Ishikawa (cell line): Measurements from ENCODE around the gene KIZ.

Experiments
- CEBPB ChIP-seq: IDR thresholded peaks from 2 replicates; pipeline ENCODE4 v1.6.1; 2012
- CREB1 ChIP-seq: IDR thresholded peaks from 2 replicates; pipeline ENCODE4 v1.6.1; 2012; ENCODE audit warnings: low read depth
- EGR1 ChIP-seq: IDR thresholded peaks from 2 replicates; pipeline ENCODE4 v1.6.1; 2012
- EP300 ChIP-seq: IDR thresholded peaks from 2 replicates; pipeline ENCODE4 v1.6.1; 2012; ENCODE audit warnings: borderline replicate concordance
- FOXM1 ChIP-seq: IDR thresholded peaks from 2 replicates; pipeline ENCODE4 v1.6.1; 2012; ENCODE audit warnings: low read depth, borderline replicate concordance
- NFIC ChIP-seq: IDR thresholded peaks from 2 replicates; pipeline ENCODE4 v1.6.1; 2012
- RAD21 ChIP-seq: IDR thresholded peaks from 2 replicates; pipeline ENCODE4 v1.6.1; 2012; ENCODE audit warnings: low read depth
- TAF1 ChIP-seq: IDR thresholded peaks from 2 replicates; pipeline ENCODE4 v1.6.1; 2012; ENCODE audit warnings: low read depth, mild to moderate bottlenecking
- TCF12 ChIP-seq: IDR thresholded peaks from 2 replicates; pipeline ENCODE4 v1.6.1; 2012; ENCODE audit warnings: low read depth
- TEAD4 ChIP-seq: IDR thresholded peaks from 2 replicates; pipeline ENCODE4 v1.6.1; 2012
- USF1 ChIP-seq: IDR thresholded peaks from 2 replicates; pipeline ENCODE4 v1.6.1; 2012
- YY1 ChIP-seq: IDR thresholded peaks from 2 replicates; pipeline ENCODE4 v1.6.1; 2012; ENCODE audit warnings: low read depth
- ZBTB7A ChIP-seq: IDR thresholded peaks from 2 replicates; pipeline ENCODE4 v1.6.1; 2012; ENCODE audit warnings: low read depth
- TF ChIP-seq, protein P1 (sequence below): IDR thresholded peaks from 2 replicates; pipeline ENCODE4 v1.6.1; 2012; ENCODE audit warnings: low read depth, mild to moderate bottlenecking
- TF ChIP-seq, protein P2 (sequence below): IDR thresholded peaks from 2 replicates; pipeline ENCODE4 v1.6.1; 2012

The KIZ gene

DNA sequence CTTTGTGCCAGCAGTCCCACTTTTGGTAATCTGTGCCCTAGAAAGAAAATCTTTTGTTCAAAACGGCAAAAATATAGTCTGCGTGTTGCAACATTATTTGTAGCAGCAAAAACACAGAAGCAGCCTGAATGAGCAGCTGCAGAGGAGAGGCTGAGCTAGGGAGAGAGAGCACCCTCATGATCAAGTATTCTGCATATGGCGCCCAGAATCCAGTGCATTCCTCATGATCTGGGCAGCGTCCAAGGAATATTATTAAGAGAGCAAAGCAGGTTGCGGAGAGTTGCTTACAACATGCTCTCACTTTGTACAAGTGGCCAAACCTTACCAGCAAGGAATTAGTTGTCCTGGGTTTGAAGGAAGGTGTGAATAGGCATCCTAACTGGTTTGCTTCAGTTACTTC, 25.9 kb downstream of the KIZ start:
- TF ChIP-seq TCF12, result no peak

GRCh38 chr20:21154692-21155091, 28.8 kb downstream of the KIZ start:
- TF ChIP-seq, protein P1, sequence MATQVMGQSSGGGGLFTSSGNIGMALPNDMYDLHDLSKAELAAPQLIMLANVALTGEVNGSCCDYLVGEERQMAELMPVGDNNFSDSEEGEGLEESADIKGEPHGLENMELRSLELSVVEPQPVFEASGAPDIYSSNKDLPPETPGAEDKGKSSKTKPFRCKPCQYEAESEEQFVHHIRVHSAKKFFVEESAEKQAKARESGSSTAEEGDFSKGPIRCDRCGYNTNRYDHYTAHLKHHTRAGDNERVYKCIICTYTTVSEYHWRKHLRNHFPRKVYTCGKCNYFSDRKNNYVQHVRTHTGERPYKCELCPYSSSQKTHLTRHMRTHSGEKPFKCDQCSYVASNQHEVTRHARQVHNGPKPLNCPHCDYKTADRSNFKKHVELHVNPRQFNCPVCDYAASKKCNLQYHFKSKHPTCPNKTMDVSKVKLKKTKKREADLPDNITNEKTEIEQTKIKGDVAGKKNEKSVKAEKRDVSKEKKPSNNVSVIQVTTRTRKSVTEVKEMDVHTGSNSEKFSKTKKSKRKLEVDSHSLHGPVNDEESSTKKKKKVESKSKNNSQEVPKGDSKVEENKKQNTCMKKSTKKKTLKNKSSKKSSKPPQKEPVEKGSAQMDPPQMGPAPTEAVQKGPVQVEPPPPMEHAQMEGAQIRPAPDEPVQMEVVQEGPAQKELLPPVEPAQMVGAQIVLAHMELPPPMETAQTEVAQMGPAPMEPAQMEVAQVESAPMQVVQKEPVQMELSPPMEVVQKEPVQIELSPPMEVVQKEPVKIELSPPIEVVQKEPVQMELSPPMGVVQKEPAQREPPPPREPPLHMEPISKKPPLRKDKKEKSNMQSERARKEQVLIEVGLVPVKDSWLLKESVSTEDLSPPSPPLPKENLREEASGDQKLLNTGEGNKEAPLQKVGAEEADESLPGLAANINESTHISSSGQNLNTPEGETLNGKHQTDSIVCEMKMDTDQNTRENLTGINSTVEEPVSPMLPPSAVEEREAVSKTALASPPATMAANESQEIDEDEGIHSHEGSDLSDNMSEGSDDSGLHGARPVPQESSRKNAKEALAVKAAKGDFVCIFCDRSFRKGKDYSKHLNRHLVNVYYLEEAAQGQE, result no peak

GRCh38 chr20:21155268-21155667, 29.4 kb downstream of the KIZ start:
- TF ChIP-seq NFIC, result no peak
- no peak for TF ChIP-seq TAF1
- TF ChIP-seq EP300, result no peak
- no peak for TF ChIP-seq TCF12
- TF ChIP-seq CEBPB, result no peak
- no peak for TF ChIP-seq EGR1
- TF ChIP-seq, protein P1, result no peak
- TF ChIP-seq TEAD4, result no peak
- TF ChIP-seq USF1, result no peak
- no peak for TF ChIP-seq YY1
- TF ChIP-seq, protein P2, sequence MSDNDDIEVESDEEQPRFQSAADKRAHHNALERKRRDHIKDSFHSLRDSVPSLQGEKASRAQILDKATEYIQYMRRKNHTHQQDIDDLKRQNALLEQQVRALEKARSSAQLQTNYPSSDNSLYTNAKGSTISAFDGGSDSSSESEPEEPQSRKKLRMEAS, result no peak
- TF ChIP-seq CREB1, result no peak
- no peak for TF ChIP-seq RAD21
- TF ChIP-seq FOXM1, result no peak
- no peak for TF ChIP-seq ZBTB7A

GRCh38 chr20:21156266-21156665, 30.4 kb downstream of the KIZ start:
- TF ChIP-seq TEAD4, result 0 out of 2 replicates have a peak, but pooled peaks have one; percentile 23
- TF ChIP-seq, protein P2, result no peak

DNA sequence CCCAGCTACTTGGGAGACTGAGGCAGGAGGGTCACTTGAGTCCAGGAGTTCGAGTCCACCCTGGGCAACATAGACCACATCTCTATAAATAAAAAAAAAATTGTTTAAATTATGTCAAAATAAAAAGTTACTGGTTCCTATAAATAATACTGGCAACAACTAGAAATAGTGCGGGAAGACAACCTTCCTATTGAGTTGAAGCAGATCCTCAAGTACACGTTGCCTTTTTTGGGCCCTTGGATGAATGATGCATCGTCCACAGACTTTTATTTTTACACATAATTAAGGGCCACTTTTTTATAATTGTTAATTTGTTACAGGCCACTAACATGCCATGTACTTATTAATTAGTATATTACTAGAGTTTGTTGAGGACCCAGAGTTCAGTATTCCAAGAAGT, 31.1 kb downstream of the KIZ start:
- TF ChIP-seq TAF1, result no peak
- no peak for TF ChIP-seq EGR1
- no peak for TF ChIP-seq YY1
- TF ChIP-seq NFIC, result no peak
- no peak for TF ChIP-seq RAD21
- TF ChIP-seq EP300, result no peak

DNA sequence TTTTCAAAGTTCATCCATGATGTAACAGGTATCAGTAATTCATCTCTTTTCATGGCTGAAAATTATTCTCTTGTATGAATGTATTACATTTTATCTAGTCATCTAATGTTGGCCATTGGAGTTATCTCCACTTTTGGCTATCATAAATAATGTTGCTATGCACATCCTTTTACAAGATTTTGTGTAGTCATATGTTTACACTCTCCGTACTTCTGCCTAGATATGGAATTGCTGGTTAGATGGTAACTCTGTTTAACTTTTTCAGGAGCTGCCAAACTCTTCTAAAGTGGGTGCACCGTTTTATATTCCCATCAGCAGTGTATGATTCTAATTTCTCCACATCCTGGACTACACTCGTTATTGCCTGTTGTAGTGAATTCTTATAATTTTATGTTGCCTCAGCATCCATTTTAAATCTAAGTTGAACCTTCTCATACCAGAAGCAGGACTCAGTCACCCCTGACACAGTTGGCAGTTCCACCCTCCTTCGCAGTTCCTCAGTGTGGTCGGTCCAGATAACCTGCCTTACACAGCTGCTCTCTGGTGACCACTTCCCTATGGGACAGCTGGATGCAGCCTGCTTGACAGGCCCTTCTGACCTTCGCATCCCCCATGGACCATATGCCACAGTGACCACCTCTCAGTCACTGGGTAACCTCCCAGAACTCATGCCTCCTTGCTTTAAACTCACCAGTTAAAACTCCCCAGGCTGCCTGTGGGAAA, 33.9 kb downstream of the KIZ start:
- TF ChIP-seq, protein P1, result no peak
- TF ChIP-seq NFIC, result no peak
- TF ChIP-seq, protein P2, result no peak
- no peak for TF ChIP-seq CEBPB
